ENCODE results near the gene UBIAD1. TPM values are rescaled to one million over a fixed set of nuclear protein-coding genes. Genes with fewer than 3 reads are reported as not detected.
A peak's percentile ranks its signal among the peaks of the same experiment; 100 is the strongest.

The UBIAD1 gene
- total and polyA plus RNA-seq, 4 experiments from 2014 or later = 30.3 to 51.9 (median 37.7) TPM

GRCh38 chr1:11307852-11308251 is 34.9 kb downstream of the UBIAD1 start:
- ChIA-PET POLR2A (ENCODE audit: partially characterized antibody) (no interaction called here), CTCF (ENCODE audit: partially characterized antibody) (no interaction called here)
- Mint-ChIP-seq H3K27me3 (no peaks in the 10 kb centered on the region), H3K27ac (no peak overlapping the region), H3K4me3 (no peak overlapping the region), H3K36me3 (no peaks in the 10 kb centered on the region), H3K9me3 (peaks cover 0 to 2% (median 0%) of the 10 kb centered on the region in 8 donors), H3K4me1 (peaks cover 0 to 10% (median 4%) of the 10 kb centered on the region in 4 donors)
- no peaks in the 10 kb centered on the region for H3K27me3 ChIP-seq (ENCODE audit: insufficient read depth, low read length)
- intact Hi-C loops (cut with micrococcal nuclease) = no loop called here
- no peak overlapping the region for H3K27ac ChIP-seq (ENCODE audit: low read depth, low read length)
- no peaks in the 10 kb centered on the region for H3K36me3 ChIP-seq (ENCODE audit: insufficient read depth, low read length)
- no peaks in the 10 kb centered on the region for H3K4me1 ChIP-seq (ENCODE audit: insufficient read depth, low read length)
- no peak for DNase-seq
- no peaks in the 10 kb centered on the region for H3K9me3 ChIP-seq (ENCODE audit: control insufficient read depth in 1 of 2, low read length in 2 of 2)
- no peak overlapping the region for H3K4me3 ChIP-seq (ENCODE audit: low read length in 2 of 2)

- H3K4me1 Mint-ChIP-seq = peaks cover 0 to 10% (median 4%) of the 10 kb centered on the region in 4 donors
- no peaks in the 10 kb centered on the region for H3K36me3 ChIP-seq (ENCODE audit: insufficient read depth, low read length)
- intact Hi-C loops (cut with micrococcal nuclease) = no loop called here
These were observed 35.8 kb downstream of the UBIAD1 start for GRCh38 chr1:11308699-11309224.

GRCh38 chr1:11309385-11309784 is 36.4 kb downstream of the UBIAD1 start:
- DNase-seq = no peak
- Histone ChIP-seq H3K4me1 (ENCODE audit: insufficient read depth, low read length) (no peaks in the 10 kb centered on the region), H3K9me3 (ENCODE audit: control insufficient read depth in 1 of 2, low read length in 2 of 2) (no peaks in the 10 kb centered on the region), H3K36me3 (ENCODE audit: insufficient read depth, low read length) (no peaks in the 10 kb centered on the region), H3K27me3 (ENCODE audit: insufficient read depth, low read length) (no peaks in the 10 kb centered on the region), H3K4me3 (ENCODE audit: low read length in 2 of 2) (no peak overlapping the region), H3K27ac (ENCODE audit: low read depth, low read length) (no peak overlapping the region)
- no peak overlapping the region for H3K4me3 Mint-ChIP-seq
- ChIA-PET POLR2A (ENCODE audit: partially characterized antibody) (no interaction called here), CTCF (ENCODE audit: partially characterized antibody) (interaction anchor here (1.0 kb wide), 1 partner anchor 67 kb away, joined by 3 read pairs; no protein-coding TSS in a partner anchor)
- no peaks in the 10 kb centered on the region for H3K27me3 Mint-ChIP-seq
- H3K9me3 Mint-ChIP-seq = peaks cover 0 to 2% (median 0%) of the 10 kb centered on the region in 8 donors
- H3K36me3 Mint-ChIP-seq = no peaks in the 10 kb centered on the region
- H3K4me1 Mint-ChIP-seq = peaks cover 0 to 10% (median 4%) of the 10 kb centered on the region in 4 donors
- intact Hi-C loops (cut with micrococcal nuclease) = no loop called here
- H3K27ac Mint-ChIP-seq = peak overlapping the region in 1 of 7 donors; percentile 1

More at GRCh38 chr1:11308699-11309224, 35.8 kb downstream of the UBIAD1 start:
- H3K27ac ChIP-seq (ENCODE audit: low read depth, low read length) = no peak overlapping the region
- H3K27ac Mint-ChIP-seq = no peak overlapping the region
- no peaks in the 10 kb centered on the region for H3K27me3 Mint-ChIP-seq
- DNase-seq = no peak
- no peaks in the 10 kb centered on the region for H3K9me3 ChIP-seq (ENCODE audit: control insufficient read depth in 1 of 2, low read length in 2 of 2)
- ChIA-PET POLR2A (ENCODE audit: partially characterized antibody) (no interaction called here), CTCF (ENCODE audit: partially characterized antibody) (no interaction called here)
- H3K9me3 Mint-ChIP-seq = peaks cover 0 to 2% (median 0%) of the 10 kb centered on the region in 8 donors
- no peaks in the 10 kb centered on the region for H3K4me1 ChIP-seq (ENCODE audit: insufficient read depth, low read length)
- H3K4me3 ChIP-seq (ENCODE audit: low read length in 2 of 2) = no peak overlapping the region
- no peaks in the 10 kb centered on the region for H3K27me3 ChIP-seq (ENCODE audit: insufficient read depth, low read length)
- no peak overlapping the region for H3K4me3 Mint-ChIP-seq
- no peaks in the 10 kb centered on the region for H3K36me3 Mint-ChIP-seq

GRCh38 chr1:11311816-11312755 is 39.1 kb downstream of the UBIAD1 start:
- H3K4me3 Mint-ChIP-seq = no peak overlapping the region
- no peaks in the 10 kb centered on the region for H3K36me3 ChIP-seq (ENCODE audit: insufficient read depth, low read length)
- peaks cover 0 to 2% (median 0%) of the 10 kb centered on the region in 8 donors for H3K9me3 Mint-ChIP-seq
- no peak for DNase-seq
- H3K27ac ChIP-seq (ENCODE audit: low read depth, low read length) = no peak overlapping the region
- no peaks in the 10 kb centered on the region for H3K9me3 ChIP-seq (ENCODE audit: control insufficient read depth in 1 of 2, low read length in 2 of 2)
- CTCF ChIA-PET (ENCODE audit: partially characterized antibody) = no interaction called here
- H3K27ac Mint-ChIP-seq = peak overlapping the region in 3 of 7 donors; percentile 25 to 60 (median 32)
- H3K4me3 ChIP-seq (ENCODE audit: low read length in 2 of 2) = no peak overlapping the region
- no peaks in the 10 kb centered on the region for H3K27me3 ChIP-seq (ENCODE audit: insufficient read depth, low read length)
- intact Hi-C loops (cut with micrococcal nuclease) = no loop called here
- peaks cover 0 to 10% (median 4%) of the 10 kb centered on the region in 4 donors for H3K4me1 Mint-ChIP-seq
- no peaks in the 10 kb centered on the region for H3K4me1 ChIP-seq (ENCODE audit: insufficient read depth, low read length)
- H3K27me3 Mint-ChIP-seq = peaks cover 0 to 1% of the 10 kb centered on the region in 2 donors
- POLR2A ChIA-PET (ENCODE audit: partially characterized antibody) = no interaction called here
- no peaks in the 10 kb centered on the region for H3K36me3 Mint-ChIP-seq

GRCh38 chr1:11314959-11315358 is 42.0 kb downstream of the UBIAD1 start:
- no peaks in the 10 kb centered on the region for H3K36me3 Mint-ChIP-seq
- Histone ChIP-seq H3K4me1 (ENCODE audit: insufficient read depth, low read length) (no peaks in the 10 kb centered on the region), H3K4me3 (ENCODE audit: low read length in 2 of 2) (no peak overlapping the region), H3K36me3 (ENCODE audit: insufficient read depth, low read length) (no peaks in the 10 kb centered on the region), H3K27me3 (ENCODE audit: insufficient read depth, low read length) (no peaks in the 10 kb centered on the region), H3K27ac (ENCODE audit: low read depth, low read length) (no peak overlapping the region), H3K9me3 (ENCODE audit: control insufficient read depth in 1 of 2, low read length in 2 of 2) (no peaks in the 10 kb centered on the region)
- H3K4me3 Mint-ChIP-seq = no peak overlapping the region
- H3K4me1 Mint-ChIP-seq = peaks cover 1 to 12% (median 4%) of the 10 kb centered on the region in 4 donors
- POLR2A ChIA-PET (ENCODE audit: partially characterized antibody) = no interaction called here
- no peaks in the 10 kb centered on the region for H3K9me3 Mint-ChIP-seq
- H3K27me3 Mint-ChIP-seq = peaks cover 0 to 1% of the 10 kb centered on the region in 2 donors
- H3K27ac Mint-ChIP-seq = no peak overlapping the region
- CTCF ChIA-PET (ENCODE audit: partially characterized antibody) = no interaction called here
- no peak for DNase-seq
- intact Hi-C loops (cut with micrococcal nuclease) = no loop called here

- POLR2A ChIA-PET (ENCODE audit: partially characterized antibody) = no interaction called here
- CTCF ChIA-PET (ENCODE audit: partially characterized antibody) = interaction anchor here (1.1 kb wide), 1 partner anchor 10 kb away, joined by 3 read pairs; no protein-coding TSS in a partner anchor
These were observed 43.7 kb downstream of the UBIAD1 start for GRCh38 chr1:11316701-11317100.

GRCh38 chr1:11318982-11319381 is 46.0 kb downstream of the UBIAD1 start:
- Mint-ChIP-seq H3K9me3 (no peaks in the 10 kb centered on the region), H3K4me1 (peaks cover 3 to 7% (median 5%) of the 10 kb centered on the region in 4 donors), H3K27ac (no peak overlapping the region), H3K36me3 (no peaks in the 10 kb centered on the region), H3K27me3 (peaks cover 0 to 1% of the 10 kb centered on the region in 2 donors), H3K4me3 (no peak overlapping the region)
- DNase-seq = no peak
- H3K9me3 ChIP-seq (ENCODE audit: control insufficient read depth in 1 of 2, low read length in 2 of 2) = no peaks in the 10 kb centered on the region
- H3K36me3 ChIP-seq (ENCODE audit: insufficient read depth, low read length) = no peaks in the 10 kb centered on the region
- no peaks in the 10 kb centered on the region for H3K27me3 ChIP-seq (ENCODE audit: insufficient read depth, low read length)
- ChIA-PET POLR2A (ENCODE audit: partially characterized antibody) (no interaction called here), CTCF (ENCODE audit: partially characterized antibody) (no interaction called here)
- H3K27ac ChIP-seq (ENCODE audit: low read depth, low read length) = no peak overlapping the region
- H3K4me3 ChIP-seq (ENCODE audit: low read length in 2 of 2) = no peak overlapping the region
- H3K4me1 ChIP-seq (ENCODE audit: insufficient read depth, low read length) = no peaks in the 10 kb centered on the region
- intact Hi-C loops (cut with micrococcal nuclease) = no loop called here

More at GRCh38 chr1:11316701-11317100, 43.7 kb downstream of the UBIAD1 start:
- Histone ChIP-seq H3K4me3 (ENCODE audit: low read length in 2 of 2) (no peak overlapping the region), H3K4me1 (ENCODE audit: insufficient read depth, low read length) (no peaks in the 10 kb centered on the region), H3K9me3 (ENCODE audit: control insufficient read depth in 1 of 2, low read length in 2 of 2) (no peaks in the 10 kb centered on the region), H3K36me3 (ENCODE audit: insufficient read depth, low read length) (no peaks in the 10 kb centered on the region), H3K27ac (ENCODE audit: low read depth, low read length) (no peak overlapping the region), H3K27me3 (ENCODE audit: insufficient read depth, low read length) (no peaks in the 10 kb centered on the region)
- Mint-ChIP-seq H3K27ac (peak overlapping the region in 1 of 7 donors; percentile 70), H3K36me3 (no peaks in the 10 kb centered on the region), H3K27me3 (peaks cover 0 to 1% of the 10 kb centered on the region in 2 donors), H3K4me3 (no peak overlapping the region), H3K4me1 (peaks cover 6 to 15% (median 8%) of the 10 kb centered on the region in 4 donors), H3K9me3 (no peaks in the 10 kb centered on the region)
- DNase-seq = no peak
- intact Hi-C loops (cut with micrococcal nuclease) = no loop called here

Data from CD4-positive, alpha-beta memory T cell (primary cell).